Ramos (cell line): ENCODE data around the gene FBLN1.
"Not testable (repeated sequence)": the region's sequence is repeated elsewhere in the genome, so short reads cannot be mapped to it uniquely, and the experiment has no call there.

Experiments
- in situ Hi-C: fragments of 300-500 bp; cut with MboI; formaldehyde crosslinking; loops from one replicate; pipeline ENCODE4 v1.14.3; 2022; ENCODE audit warnings: low sequenced_read_pairs; ENCODE audit not compliant: unreplicated experiment

The FBLN1 gene

DNA sequence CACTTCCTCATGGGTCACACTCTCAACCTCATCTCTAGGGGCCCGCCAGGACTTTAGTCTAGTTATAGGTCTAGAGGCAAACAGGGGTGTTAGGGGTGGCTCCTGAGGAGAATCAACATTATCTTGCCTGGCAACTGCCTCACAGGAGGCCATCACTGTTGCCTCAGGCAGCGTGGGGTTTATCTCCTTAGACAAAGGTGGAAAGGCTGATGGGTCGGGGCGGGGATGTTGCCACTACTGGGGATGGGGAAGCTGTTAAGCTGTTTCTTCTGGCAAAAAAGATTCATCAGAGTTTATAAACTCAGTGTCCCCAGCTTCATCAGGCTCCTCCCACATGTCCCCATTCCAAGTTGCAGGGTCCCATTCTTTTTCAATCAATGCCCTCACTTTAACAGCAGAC is 58.1 kb downstream of the FBLN1 start:
- in situ Hi-C loops: not testable (repeated sequence)

DNA sequence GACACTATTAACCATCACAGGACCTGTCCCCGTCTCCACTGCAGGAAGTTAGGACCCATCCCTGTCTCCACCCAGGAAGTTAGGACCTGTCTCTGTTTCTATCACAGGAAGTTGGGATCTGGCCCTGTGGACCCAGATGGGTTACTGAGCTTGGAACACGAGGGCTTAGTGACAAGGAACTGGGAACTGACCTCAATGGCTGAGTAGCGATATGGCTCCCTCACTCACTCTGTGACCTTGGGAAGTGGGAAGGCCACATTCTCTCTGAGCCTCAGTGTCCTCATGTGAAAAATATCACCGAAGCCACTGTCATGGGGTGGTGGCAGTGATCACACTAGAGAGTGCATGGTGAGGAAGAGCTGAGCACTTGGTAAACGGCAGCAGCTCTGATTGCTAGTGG is 59.4 kb downstream of the FBLN1 start:
- in situ Hi-C loops: no loop called here

DNA sequence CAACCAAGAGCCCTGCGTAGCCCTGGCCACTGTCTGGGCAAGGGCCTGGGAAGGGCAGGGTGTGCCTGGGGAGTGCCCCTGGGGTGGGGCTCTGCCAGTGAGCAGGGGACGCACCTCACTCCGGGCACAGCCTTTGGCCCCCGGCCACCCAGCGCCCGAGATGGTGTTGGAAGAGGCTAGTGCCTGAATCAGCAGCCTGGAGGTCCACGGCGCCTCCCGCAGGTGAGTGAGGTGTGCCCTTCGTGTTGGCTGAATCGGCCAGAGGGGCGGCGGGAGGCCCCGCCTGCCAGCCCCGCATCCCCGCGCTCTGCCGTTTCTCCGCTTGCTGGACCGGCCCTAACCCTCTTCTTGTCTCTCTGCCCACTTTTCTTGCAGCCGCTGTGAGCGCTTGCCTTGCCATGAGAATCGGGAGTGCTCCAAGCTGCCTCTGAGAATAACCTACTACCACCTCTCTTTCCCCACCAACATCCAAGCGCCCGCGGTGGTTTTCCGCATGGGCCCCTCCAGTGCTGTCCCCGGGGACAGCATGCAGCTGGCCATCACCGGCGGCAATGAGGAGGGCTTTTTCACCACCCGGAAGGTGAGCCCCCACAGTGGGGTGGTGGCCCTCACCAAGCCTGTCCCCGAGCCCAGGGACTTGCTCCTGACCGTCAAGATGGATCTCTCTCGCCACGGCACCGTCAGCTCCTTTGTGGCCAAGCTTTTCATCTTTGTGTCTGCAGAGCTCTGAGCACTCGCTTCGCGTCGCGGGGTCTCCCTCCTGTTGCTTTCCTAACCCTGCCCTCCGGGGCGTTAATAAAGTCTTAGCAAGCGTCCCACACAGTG is 60.1 kb downstream of the FBLN1 start:
- in situ Hi-C loops: no loop called here

DNA sequence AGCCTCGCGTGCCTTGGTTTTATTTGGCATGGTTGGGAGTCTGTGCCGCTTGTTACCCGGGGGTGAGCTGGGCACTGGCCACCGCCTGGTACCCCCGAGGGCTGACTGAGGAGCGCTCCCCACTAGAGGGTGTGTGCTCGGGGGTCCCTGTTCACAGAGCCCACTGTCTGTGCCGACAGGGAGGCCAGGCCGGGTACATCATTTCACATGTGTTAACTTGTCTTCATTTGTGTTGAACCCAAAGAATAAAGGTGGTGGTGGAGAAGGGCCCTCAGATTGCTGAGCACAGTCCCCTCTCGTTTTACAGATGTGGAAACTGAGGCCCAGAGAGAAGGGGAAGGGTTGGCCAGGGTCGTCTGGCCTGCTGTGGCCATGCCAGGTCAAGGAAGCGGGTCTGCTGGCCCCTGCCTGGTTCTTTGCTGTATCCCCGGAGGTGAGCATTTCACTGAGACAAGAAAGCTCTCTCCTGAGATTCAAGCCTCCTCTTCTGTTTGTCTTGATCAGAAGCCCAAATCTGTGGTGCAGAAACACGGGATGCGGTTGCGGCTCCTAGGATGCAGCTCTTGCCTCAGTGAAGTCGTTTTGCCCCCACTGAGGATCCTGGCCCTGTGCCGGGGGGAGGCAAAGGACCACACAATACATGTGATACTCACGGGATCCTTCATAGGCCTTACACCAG is 60.8 kb downstream of the FBLN1 start:
- in situ Hi-C loops: no loop called here

DNA sequence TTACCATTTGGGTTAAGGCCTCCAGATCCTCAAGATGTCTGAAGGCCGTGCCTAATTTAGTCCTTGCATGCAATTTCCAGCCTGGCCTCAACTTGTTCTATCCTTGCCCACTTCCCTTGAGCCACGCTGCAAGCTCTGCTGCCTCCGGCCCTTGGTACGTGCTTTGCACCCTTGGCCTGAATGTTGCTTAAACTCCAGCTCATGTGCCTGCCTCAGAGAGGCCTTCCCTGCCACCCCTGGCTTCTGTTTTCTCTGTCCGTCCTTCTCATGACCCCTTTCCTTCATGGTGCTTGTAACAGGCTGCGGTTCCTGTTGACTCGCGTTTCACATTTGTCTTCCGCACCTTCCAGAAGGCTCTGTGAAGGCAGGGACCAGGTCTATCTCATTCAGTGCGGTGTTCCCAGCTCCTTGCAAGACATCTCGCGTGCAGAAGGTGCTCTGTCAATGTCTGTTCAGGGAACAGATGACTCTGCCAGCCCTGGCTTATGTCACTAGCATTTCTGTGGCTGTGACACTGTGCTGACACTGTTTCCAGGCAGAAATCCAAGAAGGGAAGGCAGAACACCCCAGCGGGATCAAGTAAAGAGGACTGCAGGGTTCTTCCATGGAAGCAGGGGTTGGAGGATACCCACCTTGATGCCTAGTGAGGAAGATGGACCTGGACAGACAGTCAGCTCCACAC is 61.8 kb downstream of the FBLN1 start:
- in situ Hi-C loops: no loop called here

DNA sequence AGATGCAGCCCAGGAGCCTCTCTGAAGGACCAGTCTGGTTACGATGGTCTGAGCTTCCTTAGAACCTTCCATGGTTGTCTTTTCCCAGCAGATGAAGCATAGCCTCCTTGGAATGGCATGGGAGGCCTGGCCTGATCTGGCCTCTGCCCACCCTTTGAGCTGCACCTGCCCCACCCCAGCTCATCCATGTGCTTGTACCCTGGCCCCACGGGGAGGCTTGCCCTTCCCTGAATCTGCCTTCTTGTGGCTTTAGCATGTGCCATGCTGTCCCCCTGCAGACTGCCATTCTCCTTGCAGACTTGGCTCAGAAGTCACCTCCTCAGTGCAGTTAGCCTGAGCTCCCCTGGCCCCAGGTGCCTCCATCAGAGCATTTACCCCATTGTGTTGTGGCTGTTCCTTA is 62.5 kb downstream of the FBLN1 start:
- in situ Hi-C loops: no loop called here

DNA sequence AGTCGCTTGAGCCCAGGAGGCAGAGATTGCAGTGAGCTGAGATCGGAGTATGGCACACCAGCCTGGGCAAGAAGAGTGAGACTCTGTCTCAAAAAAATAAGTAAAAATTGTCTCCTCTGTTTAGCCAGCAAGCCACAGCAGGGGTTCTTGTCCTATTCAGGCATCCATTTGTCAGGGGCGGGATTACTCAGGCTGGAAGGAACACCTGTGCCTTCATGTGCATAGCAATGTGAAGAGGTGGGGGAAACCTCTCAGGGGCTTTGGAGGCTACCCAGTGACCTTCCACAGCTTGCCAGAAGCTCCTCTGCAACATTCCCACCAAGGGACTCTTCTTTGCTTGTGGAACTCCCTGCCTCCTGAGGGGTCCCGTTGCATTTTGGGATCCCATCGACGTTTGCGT is 63.3 kb downstream of the FBLN1 start:
- in situ Hi-C loops: no loop called here

DNA sequence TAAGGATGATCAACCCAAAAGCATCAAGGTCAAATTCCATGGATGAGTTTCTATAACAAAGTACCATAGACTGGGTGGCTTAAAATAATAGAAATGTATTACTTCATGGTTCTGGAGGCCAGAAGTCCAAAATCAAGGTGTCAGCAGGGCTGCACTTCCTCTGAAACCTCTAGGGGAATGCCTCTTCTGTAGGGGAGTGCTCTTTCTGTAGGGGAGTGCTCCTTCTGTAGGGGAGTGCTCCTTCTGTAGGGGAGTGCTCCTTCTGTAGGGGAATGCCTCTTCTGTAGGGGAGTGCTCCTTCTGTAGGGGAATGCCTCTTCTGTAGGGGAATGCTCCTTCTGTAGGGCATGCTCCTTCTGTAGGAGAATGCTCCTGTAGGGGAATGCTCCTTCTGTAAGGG is 65.5 kb downstream of the FBLN1 start:
- in situ Hi-C loops: no loop called here

DNA sequence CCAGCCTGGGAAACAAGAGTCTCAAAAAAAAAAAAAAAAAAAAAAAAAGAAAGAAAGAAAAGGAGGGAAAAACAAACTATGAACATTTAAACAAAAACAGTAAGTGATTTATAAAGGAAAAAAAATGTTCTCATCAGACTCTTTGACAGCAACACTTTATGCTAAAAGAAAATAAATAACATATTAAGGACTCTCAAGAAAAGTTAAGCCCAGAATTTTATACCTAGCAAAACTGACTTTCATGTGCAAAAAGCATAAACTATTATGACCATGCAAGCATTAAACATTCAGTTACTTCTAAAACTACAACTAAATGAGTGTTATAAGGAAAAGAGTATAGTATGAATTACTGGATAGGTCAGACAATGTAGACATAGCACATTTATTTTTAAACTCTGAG is 68.4 kb downstream of the FBLN1 start:
- in situ Hi-C loops: loop anchor here (10.0 kb wide), 1 partner anchor 544 kb away; no protein-coding TSS in a partner anchor

DNA sequence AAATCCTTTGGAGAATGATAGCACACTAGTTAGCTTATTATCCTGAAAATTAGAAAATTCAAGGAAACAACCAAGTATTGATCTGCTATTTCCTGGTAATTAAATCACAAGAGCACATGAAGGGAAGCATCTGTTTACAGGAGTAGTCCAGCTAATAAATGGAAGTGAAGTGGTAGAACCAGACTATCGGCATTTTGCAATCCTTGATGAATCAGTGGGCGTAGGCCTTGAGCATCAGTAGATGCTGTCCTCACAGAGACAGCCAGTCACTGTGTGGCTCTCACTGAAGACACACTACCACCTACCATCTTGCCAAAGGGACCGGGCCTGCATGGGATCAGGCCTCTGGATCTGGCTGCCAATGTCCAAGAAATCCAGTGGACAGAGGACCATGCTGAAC is 69.8 kb downstream of the FBLN1 start:
- in situ Hi-C loops: loop anchor here (10.0 kb wide), 1 partner anchor 542 kb away; no protein-coding TSS in a partner anchor

DNA sequence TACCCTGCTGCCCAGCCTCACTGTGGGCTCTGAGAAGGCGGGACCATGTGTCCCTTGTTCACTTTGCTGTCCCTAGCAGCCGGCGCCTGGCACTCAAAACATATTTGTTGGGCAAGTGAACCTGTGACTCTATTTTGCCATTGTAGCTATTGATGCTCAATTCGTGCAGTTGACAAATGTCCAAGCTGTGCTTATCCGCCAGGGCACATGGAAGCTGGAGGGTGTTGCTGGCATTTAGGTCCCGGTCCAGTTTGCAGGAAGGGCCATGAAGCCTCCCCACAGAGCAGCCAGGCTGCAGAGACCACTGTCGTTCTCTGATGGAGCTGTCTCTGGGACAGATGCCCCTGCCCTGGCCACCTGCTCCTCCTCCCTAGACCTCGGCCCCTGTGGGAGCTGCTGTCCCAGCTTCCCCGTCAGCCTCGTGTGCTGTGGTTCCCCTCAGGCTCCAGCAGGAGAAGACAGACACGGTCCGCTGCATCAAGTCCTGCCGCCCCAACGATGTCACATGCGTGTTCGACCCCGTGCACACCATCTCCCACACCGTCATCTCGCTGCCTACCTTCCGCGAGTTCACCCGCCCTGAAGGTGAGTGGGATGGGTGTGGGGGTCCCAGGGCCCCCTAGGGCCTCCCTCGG is 71.5 kb downstream of the FBLN1 start:
- in situ Hi-C loops: loop anchor here (10.0 kb wide), 1 partner anchor 541 kb away; no protein-coding TSS in a partner anchor

DNA sequence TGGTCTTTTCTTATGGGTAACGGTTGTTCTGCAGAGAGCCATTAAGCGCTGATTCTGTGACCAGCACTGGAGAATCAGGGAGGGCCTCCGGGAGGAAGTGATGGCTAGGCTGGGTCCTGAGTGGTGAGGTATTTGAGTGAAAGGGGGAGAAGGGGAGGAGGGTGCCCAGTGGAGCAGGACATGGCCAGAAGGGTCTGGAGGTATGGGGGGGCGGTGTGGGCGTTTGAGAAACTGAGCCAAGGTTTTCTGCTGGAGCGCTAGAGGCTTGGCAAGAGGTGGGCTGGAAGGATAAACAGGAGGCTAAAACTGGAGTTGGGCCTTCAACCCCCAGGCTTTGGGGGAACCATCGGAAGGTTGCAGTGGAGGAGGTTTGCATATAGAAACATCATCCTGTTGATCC is 72.5 kb downstream of the FBLN1 start:
- in situ Hi-C loops: loop anchor here (5.0 to 10.0 kb wide), 2 partner anchors 412 to 540 kb away; no protein-coding TSS in a partner anchor

DNA sequence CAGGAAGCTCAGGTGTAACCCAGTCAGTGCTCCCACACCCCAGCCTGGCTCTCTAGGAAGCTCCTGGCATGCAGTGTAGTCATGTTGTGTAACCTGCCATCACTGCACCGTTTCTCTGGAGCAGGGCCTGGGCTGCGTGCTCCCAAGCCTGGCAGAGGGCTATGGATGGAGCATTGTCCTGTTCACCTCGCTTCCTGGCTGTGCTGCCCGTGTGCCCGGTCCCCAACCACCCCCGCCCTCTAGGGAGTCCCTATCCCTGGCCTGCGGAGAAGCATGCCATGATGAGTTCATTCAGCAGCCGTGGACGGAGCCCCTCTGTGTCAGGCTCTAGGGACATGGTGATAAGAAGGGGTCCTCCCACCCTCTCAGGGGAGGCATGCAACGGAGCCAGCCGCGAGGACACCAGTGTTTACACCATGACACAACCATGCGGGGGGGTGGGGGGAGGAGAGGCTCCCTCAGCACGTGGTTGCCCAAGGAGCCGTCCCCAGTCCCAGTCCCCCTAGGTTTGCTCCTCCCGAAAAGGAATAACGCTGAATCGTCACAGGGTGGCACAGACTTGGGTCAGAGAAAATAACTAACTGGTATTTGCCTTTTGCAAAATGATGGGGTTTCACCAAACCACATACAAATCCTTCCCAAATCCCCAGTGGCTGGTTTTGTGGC is 73.1 kb downstream of the FBLN1 start:
- in situ Hi-C loops: loop anchor here (5.0 to 10.0 kb wide), 2 partner anchors 412 to 539 kb away; no protein-coding TSS in a partner anchor

DNA sequence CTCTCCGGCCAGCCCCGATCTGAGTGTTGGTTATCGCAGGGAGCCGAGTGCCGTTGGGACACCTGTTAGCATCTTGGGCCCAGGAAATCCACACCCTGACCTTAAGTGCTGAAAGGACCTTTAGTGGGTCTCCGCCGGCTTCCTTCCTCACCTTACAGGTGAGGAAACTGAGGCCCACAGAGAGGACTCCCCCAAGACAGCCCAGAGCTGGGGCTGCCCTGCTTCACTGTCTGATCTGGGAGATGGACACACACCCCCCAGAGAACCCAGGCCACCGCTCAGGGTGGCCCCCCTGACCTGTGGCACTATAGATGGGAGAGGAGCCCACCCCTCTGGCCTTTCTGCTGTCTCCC is 73.6 kb downstream of the FBLN1 start:
- in situ Hi-C loops: loop anchor here (5.0 to 10.0 kb wide), 2 partner anchors 411 to 539 kb away; no protein-coding TSS in a partner anchor

DNA sequence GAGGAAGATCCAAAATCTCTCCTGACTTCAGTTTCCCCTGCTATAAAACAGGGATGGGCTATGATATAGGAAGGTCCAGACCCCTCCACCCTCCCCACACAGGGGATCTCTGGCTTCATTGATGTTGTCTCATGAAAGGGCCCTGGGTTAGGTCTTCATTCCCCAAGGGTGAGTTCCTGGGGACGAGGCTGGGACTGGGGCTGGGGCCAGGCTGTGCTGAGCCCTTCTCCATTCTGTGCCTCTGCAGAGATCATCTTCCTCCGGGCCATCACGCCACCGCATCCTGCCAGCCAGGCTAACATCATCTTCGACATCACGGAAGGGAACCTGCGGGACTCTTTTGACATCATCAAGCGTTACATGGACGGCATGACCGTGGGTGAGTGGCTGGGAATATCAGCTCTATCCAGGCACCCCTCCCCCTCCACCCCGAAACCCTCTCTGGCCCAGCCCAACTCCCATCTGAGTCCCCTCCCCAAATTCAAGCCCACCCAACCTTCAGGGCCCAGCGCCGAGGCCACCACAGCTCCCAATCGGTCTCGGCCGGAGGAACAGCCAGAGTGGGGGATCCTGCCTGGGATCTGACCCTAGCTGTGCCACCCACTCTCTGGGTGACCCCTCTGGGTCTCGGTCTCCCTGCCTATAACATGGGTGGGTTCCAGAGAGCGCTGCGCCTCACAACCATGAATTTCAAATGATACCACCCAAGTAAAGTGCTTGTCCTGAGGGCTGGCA is 74.2 kb downstream of the FBLN1 start:
- in situ Hi-C loops: loop anchor here (5.0 to 10.0 kb wide), 2 partner anchors 410 to 538 kb away; no protein-coding TSS in a partner anchor

DNA sequence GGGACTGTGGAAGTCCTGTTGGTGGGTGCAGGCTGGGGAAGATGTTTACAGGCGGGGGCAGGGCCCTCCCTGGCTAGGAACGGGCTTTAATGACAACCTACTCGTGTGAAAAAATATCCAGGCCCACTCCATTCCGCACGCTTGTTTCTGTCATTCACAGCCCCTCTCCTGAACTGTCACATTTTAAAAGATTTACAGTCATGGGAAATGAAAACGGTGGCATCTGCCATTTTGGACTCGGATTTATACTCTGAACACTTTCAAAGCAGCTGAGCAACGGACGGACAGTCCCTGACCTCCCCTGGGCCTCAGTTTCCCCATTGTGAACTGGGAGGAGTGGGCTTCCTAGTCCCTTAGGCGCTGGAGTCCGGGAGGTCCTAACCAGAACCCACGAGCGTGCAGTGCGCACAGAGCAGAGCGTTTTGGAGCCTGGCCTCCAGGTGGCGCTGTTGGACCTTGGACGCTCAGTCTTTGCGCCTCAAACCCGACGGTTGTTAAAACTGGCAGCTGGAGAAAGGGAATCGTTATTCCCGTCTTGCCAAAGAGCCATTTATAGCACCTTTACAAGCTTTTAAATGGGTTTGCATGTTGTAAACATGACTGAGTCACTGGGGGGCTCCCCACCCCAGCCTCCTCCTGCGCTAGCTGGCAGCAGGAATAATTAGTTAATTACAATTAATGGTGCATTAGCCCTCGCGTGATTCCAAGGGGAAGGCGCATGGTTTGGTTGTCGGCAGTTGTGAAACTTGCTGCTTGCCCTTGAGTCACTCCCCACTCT is 75.3 kb downstream of the FBLN1 start:
- in situ Hi-C loops: loop anchor here (5.0 to 10.0 kb wide), 2 partner anchors 409 to 537 kb away; no protein-coding TSS in a partner anchor

DNA sequence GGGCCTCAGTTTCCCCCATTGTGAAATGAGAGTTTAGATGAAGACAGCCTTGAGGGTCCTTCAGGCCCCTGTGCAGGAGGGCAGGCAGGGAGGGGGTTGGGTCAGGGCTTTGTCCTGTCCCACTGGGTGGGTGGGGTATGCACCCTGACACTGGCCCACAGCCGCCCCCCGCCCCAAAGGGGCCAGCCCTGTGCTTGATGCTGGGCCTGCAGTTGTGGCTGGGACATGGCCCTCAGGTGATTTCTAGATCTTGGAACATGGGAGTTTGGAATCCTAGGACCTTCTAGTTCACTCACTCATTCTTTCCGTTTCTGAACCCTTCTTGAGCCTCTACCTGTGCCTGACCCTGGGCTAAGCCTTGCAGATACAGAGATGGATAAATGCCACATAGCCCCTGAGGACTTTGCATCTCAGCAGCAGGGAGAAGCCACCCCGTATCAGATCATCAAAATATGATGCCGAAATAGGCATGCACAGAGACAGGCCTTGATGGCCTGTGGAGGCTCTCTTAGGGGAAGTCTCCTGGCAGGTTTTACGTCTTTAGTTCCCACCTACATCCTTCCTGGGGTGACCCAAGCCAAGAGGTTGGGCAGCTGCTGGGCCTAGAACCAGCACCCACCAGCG is 76.0 kb downstream of the FBLN1 start:
- in situ Hi-C loops: loop anchor here (5.0 to 10.0 kb wide), 2 partner anchors 409 to 536 kb away; no protein-coding TSS in a partner anchor

DNA sequence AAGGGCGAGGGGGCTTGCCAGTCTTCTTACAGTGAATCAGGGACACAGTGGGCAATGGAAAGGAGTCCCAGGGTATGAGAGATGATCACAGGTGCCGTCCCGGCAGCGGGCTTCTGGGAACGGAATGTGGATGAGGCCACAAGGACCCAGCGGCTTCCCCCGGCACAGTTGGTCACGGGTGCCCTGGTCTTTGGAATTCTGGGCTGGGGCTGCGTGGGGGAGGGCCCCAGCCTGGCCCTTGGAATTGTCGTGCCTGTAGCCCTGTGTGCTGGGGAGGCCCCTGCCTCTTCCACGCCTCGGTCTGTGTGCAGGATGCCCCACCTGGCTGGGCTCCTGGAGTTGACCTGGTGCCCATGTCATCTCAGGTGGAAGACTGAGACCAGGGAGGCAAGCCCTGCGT is 76.6 kb downstream of the FBLN1 start:
- in situ Hi-C loops: loop anchor here (5.0 to 10.0 kb wide), 2 partner anchors 408 to 535 kb away; no protein-coding TSS in a partner anchor
